Gastroesophageal sphincter (tissue), 3 donors: ENCODE measurements around the gene MYO1G.

ENCODE experiments used
- EP300 ChIP-seq: sonication (generic); formaldehyde crosslinking; IDR thresholded peaks from one replicate; pipeline ENCODE4 v1.6.1; 2017; ENCODE audit warnings: antibody characterized with exemption, mild to moderate bottlenecking
- POLR2A ChIP-seq, 2 donors: fragments of 450-650 bp; IDR thresholded peaks; one replicate each; pipeline ENCODE4 v1.6.1; 2017; ENCODE audit warnings: antibody characterized with exemption in 2 of 2, mild to moderate bottlenecking in 2 of 2, moderate library complexity in 1 of 2
- TF ChIP-seq, protein P1 (sequence below), 4 experiments: fragments of 200-600 bp in 2 of 4; fragments of 450-650 bp in 2 of 4; sonication (generic) in 1 of 4; IDR thresholded peaks; one replicate each; pipeline ENCODE4 v1.5.1; 2017 to 2019; ENCODE audit warnings: antibody characterized with exemption in 4 of 4, mild to moderate bottlenecking in 2 of 4, moderate library complexity in 2 of 4

- TF ChIP-seq, protein P1, sequence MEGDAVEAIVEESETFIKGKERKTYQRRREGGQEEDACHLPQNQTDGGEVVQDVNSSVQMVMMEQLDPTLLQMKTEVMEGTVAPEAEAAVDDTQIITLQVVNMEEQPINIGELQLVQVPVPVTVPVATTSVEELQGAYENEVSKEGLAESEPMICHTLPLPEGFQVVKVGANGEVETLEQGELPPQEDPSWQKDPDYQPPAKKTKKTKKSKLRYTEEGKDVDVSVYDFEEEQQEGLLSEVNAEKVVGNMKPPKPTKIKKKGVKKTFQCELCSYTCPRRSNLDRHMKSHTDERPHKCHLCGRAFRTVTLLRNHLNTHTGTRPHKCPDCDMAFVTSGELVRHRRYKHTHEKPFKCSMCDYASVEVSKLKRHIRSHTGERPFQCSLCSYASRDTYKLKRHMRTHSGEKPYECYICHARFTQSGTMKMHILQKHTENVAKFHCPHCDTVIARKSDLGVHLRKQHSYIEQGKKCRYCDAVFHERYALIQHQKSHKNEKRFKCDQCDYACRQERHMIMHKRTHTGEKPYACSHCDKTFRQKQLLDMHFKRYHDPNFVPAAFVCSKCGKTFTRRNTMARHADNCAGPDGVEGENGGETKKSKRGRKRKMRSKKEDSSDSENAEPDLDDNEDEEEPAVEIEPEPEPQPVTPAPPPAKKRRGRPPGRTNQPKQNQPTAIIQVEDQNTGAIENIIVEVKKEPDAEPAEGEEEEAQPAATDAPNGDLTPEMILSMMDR (IDR thresholded peaks at IDR 0.05), result no peak
- TF ChIP-seq EP300 (no peak), POLR2A (IDR thresholded peaks at IDR 0.05) (no peak)
Observed at GRCh38 chr7:45003789-45004188, 25.0 kb upstream of the MYO1G start.
